Central memory CD4-positive, alpha-beta T cell (primary cell): ENCODE results near the gene IL34.
A peak's percentile ranks its signal among the peaks of the same experiment; 100 is the strongest.
"Not testable (repeated sequence)": the region's sequence is repeated elsewhere in the genome, so short reads cannot be mapped to it uniquely, and the experiment has no call there.

ENCODE experiments used
- DNase-seq: peaks from one replicate; pipeline ENCODE4 v3.0.0; 2022

Gene IL34

DNA sequence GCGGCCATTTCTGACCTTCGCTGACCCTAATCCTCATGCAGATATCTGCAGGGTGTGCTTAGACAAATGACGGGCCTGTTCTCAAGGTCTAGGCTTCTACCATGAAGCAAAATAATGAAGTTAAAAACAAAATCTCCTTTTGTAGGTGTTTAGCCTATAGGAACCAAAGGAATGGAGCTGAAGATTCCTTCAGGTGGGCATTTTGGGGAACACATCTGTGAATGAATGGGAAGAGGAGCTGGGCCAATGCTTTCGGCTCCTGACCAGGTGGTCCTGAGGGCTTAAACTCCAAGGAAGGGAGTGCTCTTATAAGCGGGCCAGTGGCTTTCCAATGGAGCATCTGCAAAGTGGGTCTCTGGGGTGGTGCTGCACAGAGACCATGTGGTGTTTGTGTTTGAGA lies 14.1 kb upstream of the IL34 start:
- no peak for DNase-seq

DNA sequence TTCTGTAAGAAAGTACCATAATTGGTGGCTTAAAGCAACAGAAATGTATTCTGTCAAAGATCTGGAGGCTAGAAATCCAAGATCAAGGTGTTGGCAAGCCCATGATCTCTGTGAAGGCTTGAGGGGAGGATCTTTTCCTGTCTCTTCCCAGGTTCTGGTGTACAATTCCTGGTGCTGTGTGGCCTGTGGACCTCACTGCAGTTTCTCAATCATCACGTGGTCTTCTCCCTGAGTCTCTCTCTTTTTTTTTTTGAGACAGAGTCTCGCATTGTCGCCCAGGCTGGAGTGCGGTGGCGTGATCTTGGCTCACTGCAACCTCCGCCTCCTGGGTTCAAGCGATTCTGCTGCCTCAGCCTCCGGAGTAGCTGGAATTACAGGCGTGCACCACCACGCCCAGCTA lies 12.7 kb upstream of the IL34 start:
- DNase-seq, result not testable (repeated sequence)

DNA sequence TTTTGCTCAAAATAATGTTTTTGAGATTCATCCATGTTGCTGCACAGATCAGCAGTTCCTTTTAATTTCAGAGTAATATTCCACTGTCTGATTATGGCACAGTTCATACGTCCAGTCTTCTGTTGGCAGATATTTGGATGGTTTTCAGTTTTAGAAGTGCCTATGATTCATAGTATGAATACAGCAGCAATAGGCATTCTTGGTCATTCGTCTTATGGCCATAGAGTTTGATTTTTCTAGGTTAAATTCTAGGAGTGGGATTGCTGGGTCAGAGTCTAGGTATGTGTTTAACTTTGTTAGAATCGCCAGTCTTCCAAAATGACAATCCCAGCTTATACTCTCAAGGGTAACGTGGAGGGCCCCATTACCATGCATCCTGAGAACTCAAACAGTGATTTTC lies 11.5 kb upstream of the IL34 start:
- DNase-seq, result no peak

DNA sequence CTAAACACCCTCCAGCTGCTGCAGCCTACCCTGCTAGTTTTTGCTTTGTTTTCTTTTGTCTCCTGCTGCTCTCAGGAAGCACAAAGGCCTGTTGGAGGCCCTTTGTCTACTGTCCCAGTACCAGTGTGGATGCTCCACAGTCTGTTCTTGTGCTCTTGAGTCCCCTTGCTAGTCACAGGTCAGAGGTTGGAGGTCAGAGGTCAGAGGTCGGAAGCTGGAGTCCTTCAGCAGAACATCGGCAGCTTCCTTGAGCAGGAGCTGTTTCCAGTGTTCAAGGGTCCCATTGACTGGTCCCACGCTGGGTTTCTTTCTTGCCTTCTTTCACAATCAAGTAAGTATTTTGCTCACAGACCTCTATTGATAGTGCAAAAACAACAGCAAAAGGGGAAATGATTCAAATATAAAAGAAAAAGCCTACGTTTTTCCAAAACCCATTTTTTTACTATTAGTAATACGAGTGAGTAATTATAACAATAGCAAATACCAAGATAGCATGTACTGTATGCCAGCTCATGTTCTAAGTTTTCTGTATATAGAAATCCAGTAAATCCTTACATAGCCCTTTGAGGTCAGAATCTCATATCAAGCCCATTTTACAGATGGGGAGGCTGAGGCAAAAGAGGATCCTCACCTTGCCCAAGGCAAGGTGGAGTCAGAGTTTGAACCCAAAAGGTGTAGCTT lies 10.9 kb upstream of the IL34 start:
- no peak for DNase-seq

DNA sequence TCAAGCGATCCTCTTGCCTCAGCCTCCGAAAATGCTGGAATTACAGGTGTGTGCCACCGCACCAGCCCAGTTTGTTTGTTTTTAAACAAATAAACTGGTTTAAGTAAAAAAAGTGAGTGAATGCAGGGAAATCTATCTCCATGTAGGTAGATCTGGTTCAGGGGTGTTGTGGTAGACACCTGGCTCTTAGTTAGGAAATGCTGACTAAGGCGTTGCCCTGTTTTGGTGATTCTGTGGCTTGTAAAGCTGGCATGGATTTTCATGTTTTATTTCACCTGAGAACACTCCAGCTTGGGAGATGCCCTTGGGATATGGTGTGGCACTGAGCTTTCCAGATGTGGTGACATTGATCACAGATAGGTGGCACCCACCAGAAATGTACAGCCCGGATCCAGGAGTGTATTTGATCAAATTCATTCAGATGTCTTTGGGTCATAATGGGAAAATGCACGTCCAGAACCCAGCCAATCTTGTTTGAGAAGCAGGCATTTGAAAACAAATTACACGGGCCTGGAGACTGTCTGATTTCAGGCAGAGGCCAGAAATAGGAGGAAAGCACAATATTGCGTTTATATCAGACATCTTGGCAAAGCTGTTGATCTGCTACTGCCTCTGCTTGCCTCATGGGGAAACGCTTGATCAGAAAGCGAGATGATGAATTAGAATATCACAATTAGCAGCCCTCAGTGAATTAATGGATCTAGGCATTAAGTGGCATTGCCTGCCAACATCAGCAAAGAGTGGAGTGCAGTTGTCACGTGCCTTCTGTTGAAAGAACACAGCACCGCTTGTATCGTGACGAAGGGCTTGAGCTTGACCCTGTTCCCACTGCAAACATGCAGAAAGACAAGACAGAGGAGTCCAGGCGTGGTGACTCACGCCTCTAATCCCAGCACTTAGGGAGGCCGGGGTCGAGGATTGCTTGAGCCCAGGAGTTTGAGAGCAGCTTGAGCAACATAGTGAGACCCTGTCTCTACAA lies 7.3 kb upstream of the IL34 start:
- DNase-seq, result no peak

DNA sequence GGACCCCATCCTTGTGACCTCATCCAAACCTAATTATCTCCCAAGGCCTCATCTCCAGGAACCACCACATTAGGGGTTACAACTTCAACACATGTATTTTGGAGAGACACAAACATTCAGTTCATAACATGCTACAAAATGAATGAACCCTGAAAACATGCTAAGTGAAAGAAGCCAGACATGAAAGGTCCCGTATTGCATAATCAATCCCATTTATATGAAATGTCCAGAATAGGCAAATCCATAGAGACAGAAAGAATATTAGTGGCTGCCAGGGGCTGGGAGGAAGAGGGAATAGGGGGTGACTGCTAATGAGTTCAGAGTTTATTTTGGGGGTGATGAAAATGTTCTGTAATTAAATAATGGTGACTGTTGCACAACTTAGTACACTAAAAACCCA lies 3.7 kb upstream of the IL34 start:
- no peak for DNase-seq

DNA sequence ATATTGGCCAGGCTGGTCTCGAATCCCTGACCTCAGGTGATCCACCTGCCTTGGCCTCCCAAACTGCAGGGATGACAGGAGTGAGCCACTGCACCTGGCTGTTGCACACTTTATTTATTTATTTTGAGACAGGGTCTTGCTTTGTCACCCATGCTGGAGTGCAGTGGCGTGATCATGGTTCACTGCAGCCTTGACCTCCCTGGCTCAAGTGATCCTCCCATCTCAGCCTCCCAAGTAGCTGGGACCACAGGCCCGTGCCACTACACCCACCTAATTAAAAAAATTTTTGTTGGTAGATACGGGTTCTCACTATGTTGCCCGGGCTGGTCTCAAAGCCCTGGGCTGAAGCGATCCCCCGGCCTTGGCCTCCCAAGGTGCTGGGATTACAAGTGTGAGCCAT lies 3.1 kb upstream of the IL34 start:
- DNase-seq, result not testable (repeated sequence)

DNA sequence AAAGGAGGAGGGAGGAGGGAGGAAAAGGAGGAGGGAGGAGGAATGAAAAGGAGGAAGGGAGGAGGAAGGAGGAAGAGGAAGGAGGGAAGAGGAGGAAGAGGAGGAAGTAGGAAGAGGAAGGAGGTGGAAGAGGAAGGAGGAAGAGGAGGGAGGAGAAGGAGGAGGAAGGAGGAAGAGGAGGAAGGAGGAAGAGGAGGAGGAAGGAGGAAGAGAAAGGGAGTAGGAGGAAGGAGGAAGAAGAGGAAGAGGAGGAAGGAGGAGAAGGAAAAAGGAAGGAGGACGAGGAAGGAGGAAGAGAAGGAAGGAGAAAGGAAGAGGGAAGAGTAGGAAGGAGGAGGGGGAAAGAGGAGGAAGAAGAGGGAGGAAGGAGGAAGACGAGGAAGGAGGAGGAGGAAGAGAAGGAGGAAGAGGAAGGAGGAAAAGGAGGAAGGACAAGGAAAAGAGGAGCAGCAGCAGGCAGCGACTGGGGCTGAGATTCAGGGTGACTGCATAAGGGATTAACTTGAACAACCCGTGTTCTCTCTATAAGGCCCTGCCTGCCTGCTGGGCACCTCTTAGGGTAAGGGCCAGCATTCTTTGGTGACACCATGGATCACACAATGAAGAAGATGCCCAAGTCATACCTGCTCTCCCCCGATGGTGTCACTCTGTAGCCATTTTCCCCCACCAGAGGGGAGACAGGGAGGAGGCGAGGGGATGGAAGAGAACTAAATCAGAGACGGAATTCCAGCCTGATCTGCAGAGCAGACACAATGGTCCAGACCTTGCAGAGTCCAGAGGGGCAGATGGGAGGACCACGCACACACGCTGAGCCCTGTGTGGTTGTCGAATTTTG lies 1.4 kb upstream of the IL34 start:
- no peak for DNase-seq

DNA sequence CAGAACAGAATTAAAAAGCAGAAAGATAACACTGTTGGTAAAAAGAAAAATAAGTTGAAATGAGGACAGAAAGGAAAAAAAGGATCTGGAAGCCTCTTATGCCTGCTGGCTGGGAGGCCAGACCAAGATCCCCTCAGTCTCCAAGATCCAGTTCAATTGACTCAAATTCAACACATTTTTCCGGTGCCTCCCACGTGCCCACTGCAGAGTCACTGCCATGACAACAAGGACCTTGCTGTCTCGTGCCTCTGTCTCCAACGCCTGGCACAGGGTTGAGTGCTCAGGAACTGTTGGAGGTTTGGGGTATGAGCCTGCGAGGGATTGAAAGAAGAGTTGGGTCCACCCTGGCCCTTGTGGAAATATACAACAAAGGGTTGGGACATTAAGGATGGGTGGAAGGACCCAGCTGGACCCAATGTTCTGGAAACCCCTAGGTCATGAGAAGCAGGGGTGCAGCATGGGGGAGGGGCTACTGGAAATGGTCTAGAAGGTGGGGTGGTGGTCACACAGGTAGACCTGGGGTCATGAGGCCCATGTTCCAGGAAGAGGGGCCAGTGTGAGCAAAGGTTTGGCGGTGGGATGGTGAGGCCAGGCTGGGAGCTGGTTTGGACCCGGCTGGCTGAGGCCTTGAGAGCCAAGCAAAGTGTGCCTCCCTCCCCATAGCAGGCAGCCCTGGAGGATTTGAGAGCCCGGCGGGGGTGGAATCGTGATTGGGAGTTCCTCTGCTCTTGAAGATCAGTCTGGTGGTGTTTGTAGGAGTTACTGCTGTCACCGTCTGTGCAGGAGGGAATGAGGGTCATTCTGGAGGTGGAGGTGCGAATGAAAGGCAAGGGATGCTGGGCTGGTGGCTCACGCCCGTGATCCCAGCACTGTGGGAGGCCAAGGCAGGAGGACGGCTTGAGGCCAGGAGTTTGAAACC lies 1.3 kb downstream of the IL34 start:
- no peak for DNase-seq

DNA sequence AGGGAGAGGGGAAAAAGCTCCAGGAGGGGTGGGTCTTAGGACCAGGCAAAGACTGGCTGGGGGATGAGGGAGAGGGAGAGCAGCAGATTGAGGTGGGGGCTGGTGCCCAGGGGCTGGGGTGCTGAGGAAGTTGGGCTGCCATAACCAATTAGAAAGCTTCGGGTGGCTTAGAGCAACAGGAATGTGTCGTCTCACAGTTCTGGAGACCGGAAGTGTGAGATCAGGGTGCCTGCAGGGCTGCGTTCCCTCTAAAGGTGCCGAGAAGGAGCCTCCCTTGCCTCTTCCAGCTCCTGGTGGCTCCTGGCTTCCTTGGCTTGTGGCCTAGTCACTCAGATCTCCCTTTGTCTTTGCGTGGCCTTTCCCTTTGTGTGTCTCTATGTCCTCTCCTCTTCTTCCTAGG lies 2.2 kb downstream of the IL34 start:
- no peak for DNase-seq

DNA sequence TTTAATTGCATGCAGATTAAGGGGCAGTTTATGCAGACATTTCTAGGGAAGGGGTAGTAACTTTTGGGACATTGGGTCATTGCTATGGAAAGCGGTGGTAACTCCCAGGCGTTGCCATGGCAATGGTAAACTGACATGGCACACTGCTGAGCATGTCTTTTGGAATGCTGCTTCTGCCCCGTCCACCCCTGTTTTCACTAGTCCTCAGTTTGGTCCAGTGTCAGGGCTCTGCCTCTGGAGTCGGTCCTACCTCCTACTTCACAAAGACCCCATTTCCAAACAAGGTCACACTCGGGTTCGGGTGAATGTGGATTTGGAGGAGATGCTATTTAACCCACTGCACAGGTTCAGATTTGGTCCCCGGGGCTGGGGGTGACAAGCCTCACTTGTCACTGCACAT lies 2.9 kb downstream of the IL34 start:
- DNase-seq, result no peak

DNA sequence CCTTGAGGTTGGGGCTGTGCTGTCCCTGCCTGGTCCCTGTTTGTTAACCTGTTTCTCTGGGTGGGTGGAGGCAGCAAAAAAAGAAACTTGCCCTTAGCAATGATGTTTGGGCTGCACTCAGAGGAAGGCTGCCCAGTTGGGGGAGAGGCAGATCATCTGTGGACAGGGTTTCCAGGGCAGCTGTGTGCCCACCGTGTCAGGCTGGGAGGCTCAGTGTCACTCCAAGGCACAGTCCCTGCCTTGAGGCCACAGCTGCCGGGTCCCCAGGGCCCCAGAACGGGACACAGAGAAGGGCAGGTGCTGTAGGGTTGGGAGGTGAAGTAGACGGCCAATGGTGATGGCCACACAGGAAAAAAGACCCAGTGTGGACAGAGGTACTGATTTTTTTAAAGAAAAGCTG lies 3.9 kb downstream of the IL34 start:
- no peak for DNase-seq

DNA sequence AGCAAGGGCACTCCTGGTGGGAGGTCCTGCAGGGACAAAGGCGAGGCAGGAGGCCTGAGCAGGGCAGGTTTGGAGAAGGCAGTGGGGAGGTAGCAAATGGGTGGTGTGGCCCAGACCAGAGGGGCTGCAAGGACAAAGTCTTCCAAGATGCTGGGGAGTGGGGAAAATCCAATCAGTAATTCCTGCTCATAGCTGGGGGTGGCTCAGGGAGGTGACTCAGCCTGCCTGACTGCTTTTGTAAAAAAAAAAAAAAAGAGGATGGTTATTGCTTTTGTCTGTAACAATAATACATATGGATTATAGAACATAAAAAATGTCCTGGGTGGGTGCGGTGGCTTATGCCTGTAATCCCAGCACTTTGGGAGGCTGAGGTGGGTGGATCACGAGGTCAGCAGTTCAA lies 5.2 kb downstream of the IL34 start:
- no peak for DNase-seq

DNA sequence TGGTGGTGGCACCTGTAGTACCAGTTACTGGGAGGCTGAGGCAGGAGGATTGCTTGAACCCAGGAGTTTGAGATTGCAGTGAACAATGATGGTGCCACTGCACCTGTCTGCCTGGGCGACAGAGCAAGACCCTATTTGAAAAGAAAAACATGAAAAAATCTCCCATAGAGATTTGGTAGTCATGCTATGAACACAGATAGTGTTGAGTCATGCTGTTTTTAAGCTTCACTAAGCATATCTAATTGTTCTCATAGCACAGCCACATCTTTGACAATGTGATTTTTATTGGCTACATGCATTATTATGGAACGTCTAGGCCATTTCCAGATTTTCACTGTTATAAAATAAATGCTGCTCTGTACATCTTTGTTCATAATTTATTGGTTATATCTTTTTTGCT lies 6.0 kb downstream of the IL34 start:
- no peak for DNase-seq

DNA sequence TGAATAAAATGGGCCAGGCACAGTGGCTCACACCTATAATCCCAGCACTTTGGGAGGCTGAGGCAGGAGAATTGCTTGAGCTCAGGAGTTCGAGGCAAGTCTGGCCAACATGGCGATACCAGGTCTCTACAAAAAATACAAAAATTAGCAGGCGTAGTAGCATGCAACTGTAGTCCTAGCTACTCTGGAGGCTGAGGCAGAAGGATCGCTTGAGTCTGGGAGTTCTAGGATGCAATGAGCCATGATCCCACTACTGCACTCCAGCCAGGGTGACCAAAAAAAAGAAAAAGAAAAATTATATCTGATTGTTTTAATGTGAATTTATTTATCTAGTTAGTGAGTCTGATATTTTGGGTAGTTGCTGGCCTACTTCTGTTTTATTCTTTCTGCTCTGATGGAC lies 7.0 kb downstream of the IL34 start:
- no peak for DNase-seq

DNA sequence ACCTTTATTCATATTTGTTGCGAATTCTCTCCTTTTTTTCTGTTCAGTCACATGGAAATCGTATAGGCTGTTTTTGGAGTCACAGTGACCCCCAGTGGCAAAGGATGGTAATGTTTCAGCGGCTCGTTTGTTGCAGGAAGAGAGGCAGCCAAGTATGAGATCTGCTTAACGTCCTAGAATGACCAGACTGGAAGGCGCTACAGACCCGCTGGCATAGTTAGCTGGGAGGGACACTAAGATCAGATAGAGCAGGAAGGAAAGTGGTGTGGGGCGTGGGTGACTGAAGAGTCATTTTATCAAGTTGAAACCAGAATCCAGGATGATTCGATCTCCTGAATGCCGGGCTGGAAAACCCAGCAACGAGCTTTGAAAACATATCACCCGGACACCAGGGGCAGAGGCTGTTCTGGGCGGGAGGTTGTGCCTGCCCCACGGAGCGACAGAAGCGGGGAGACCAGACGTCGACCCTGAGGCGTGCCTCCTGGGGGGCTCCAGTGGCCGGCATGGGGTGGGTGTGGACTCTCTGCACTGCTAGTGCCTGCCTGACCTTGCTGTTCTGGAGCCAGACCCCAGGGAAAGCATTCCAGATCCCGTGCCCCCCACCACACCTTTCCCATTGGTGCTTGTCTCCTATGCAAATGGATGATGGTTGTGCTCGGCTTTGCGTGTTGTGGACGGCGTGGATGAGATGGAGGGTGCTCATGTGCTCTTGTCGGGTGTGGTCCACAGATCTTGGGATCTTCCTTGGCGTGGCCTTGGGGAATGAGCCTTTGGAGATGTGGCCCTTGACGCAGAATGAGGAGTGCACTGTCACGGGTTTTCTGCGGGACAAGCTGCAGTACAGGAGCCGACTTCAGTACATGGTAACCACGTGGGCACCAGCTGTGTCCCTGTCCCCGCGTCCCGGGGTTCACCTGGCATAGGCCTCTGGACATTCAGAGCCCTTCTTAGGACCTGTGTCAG lies 7.7 kb downstream of the IL34 start:
- DNase-seq, result peak; percentile 64

DNA sequence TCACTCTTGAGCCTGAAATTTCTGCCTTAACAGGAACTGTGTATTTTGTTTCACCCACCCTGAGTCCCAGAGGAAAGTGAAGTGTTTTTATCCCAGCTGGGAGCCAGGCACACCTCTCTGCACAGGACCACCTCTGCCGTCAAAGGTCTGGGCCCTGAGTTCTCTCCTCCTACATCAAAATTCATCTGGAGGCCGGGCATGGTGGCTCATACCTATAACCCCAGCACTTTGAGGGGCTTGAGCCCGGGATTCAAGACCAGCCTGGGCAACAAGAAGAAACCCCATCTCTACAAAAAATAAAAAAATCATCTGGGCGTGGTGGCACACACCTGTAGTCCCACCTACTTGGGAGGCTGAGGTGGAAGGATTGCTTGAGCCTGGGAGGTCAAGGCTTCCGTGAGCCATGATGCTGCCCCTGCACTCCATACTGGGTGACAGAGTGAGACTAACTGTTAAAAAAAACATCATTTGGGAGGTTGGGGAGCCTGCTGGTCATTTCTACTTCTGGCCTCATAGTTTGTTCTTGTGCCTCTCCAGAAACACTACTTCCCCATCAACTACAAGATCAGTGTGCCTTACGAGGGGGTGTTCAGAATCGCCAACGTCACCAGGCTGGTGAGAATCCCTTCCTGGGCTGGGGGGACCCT lies 9.8 kb downstream of the IL34 start:
- no peak for DNase-seq

DNA sequence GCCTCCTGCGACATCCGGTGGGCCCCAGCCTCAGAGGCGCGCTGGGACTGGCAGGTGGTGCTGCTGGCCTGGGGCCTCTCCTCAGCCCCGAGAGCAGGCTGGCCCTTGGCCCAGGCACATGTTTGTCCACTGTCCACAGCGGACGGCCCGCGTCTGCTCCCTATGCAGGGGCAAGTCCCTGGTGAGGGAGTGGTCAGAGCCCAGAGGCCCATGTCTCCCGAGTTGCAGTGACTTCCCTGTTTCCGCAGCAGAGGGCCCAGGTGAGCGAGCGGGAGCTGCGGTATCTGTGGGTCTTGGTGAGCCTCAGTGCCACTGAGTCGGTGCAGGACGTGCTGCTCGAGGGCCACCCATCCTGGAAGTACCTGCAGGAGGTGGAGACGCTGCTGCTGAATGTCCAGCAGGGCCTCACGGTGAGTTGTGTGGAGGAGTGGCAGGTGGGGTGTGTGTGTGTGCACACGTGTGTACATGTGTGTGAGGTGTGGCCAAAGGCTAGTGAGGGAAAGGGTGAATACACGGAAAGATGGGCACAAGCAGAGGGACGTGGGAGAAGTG lies 10.4 kb downstream of the IL34 start:
- no peak for DNase-seq

DNA sequence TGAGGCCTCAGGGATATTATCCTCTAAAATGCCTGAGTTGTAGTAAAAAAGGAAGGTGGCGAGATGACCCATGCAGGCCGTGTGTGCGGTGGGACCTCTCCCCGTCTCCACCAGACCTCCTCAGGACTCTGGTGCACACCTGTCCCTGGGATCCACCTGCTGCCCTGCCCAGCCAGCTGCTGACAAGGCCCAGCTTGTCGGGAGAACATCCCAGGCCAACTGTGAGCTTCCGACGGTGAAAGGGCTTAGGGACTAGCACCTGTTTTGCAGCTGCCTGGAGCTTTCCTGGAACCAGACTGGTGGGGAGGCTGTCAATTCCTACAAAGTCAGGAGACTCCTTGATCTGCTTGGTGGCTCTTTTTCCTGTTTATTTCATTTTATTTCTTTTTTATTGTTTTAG lies 11.6 kb downstream of the IL34 start:
- DNase-seq, result no peak

DNA sequence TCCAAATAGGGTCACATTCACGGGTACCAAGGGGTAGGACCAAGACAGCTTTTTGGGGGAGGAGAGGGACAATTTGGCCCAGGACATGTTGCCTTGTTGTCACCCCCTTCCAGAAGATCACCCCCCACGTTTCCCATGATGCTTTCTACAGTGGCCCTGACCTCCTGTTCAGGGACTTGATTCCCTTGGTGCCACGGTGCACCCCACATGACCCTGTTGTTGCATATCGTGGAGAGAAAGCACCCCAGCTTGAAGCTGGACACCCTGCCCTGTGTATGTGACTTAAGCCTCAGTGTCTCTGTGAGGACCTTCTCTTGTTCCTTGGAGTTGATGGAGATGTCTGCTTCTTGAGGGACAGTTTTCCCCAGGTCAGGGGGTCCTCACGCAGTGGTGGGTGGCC lies 12.6 kb downstream of the IL34 start:
- DNase-seq, result no peak
